IPS-20b (cell line): ENCODE measurements around the gene SURF2.

Experiments used
- H3K27ac ChIP-seq: one replicate; pipeline ENCODE4 v1.5.1; 2013; ENCODE audit warnings: low read length
- H3K27me3 ChIP-seq: 2 replicates; pipeline ENCODE4 v1.6.1; 2013; ENCODE audit warnings: mild to moderate bottlenecking, low read length, inconsistent platforms; ENCODE audit not compliant: insufficient read depth
- H3K36me3 ChIP-seq: 2 replicates; pipeline ENCODE4 v1.6.1; 2013; ENCODE audit warnings: low read depth, mild to moderate bottlenecking, inconsistent platforms, low read length, moderate library complexity; ENCODE audit not compliant: insufficient read depth
- H3K4me1 ChIP-seq: 2 replicates; pipeline ENCODE4 v1.6.1; 2013; ENCODE audit warnings: mild to moderate bottlenecking, control low read depth, inconsistent platforms, low read length, moderate library complexity; ENCODE audit not compliant: insufficient read depth
- H3K4me3 ChIP-seq: 2 replicates; pipeline ENCODE4 v1.5.1; 2013; ENCODE audit warnings: mild to moderate bottlenecking, low read length, inconsistent platforms
- H3K9ac ChIP-seq: 2 replicates; pipeline ENCODE4 v1.6.1; 2013; ENCODE audit warnings: low read depth, mild to moderate bottlenecking, inconsistent platforms, low read length, moderate library complexity
- H3K9me3 ChIP-seq: 2 replicates; pipeline ENCODE4 v1.6.1; 2013; ENCODE audit warnings: mild to moderate bottlenecking, low read depth, low read length, inconsistent platforms; ENCODE audit not compliant: insufficient read depth

SURF2 gene

DNA sequence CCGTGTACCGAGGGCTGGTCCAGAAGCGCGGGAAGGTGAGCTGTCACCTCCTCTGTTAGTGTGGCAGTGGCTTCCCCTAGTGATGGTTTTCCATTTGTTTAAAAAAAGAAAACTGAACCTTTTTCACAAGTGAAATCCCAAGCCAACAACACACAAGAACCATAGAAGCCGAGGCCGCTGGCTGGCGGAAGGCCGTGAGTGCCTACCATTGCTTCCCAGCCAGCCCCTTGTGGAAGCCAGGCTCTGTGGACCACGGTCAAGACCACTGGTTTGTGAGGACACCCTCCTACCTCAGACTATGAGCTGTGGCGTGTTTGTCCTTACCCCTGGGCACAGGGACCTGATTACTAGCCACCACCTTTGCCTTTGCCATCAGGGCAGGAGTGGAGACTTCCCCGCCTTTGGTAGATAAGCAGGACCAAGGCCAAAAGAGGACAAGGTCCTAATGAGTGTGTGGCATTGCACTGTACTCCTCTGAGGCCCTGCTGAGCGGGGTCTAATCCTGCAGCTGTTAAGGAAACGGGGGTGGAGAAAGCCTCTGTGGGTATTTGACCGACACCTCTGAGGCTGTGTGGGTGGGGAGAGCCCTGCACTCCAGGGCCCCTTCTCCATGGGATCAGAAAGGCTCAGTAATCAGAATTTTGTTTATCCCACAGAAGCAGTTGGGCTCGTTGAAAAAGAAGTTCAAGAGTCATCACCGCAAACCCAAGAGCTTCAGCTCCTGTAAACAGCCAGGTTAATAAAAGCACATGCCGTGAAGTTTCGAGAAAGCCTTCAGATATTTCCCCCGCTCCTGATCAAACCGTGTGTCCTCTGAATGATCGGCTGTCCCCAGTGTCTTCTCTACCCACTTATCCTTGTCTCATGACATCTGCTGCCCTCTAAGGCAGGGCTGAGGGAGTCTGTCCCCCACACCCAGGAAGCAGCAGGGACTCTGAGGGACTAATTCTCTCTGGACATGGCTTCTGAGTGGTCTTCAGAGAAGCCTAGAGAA, 4.3 kb downstream of the SURF2 start:
- H3K9me3 ChIP-seq, result no peaks in the 10 kb centered on the region
- H3K4me1 ChIP-seq, result no peaks in the 10 kb centered on the region
- no peaks in the 10 kb centered on the region for H3K27me3 ChIP-seq
- H3K4me3 ChIP-seq, result no peak overlapping the region
- H3K9ac ChIP-seq, result no peak overlapping the region
- H3K27ac ChIP-seq, result no peak overlapping the region
- H3K36me3 ChIP-seq, result peaks cover 74% of the 10 kb centered on the region

GRCh38 chr9:133361507-133362092, 5.2 kb downstream of the SURF2 start:
- H3K36me3 ChIP-seq, result peaks cover 83% of the 10 kb centered on the region
- no peaks in the 10 kb centered on the region for H3K4me1 ChIP-seq
- H3K4me3 ChIP-seq, result no peak overlapping the region
- H3K27ac ChIP-seq, result no peak overlapping the region
- no peaks in the 10 kb centered on the region for H3K27me3 ChIP-seq
- no peak overlapping the region for H3K9ac ChIP-seq
- H3K9me3 ChIP-seq, result no peaks in the 10 kb centered on the region

DNA sequence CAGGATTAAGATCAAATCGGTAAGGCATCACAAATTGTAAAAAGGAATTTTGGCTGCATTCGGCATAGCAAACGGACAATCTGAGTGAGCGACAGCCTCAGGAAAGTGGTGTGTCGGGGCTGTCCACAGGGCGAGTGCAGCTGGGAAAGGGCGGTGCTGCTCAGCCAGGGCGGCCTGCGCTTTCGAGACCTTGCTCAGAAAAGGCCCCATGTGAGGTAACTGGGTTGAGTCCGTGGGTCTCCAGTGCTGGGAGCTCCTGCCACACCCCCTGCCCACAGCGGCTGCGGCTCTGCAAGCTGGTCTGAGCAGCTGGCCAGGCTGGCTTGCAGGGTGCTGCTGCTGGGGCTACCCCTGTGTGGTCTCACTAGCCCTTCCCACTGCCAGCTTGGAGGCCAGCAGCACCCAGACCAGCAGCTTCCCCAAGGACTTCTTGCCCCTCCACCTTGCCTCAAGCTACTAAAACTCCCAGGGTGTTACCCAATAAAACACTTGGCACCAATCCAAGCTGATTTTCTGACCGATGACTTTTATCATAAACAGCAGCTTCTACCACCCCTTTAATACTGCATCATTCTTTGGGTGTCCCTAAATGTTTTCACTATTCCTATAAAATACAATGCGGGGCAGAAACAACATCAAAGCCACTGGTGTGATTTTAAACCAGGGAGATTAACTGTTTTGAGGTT, 6.2 kb downstream of the SURF2 start:
- Histone ChIP-seq H3K4me3 (no peak overlapping the region), H3K27me3 (no peaks in the 10 kb centered on the region), H3K4me1 (no peaks in the 10 kb centered on the region), H3K9me3 (no peaks in the 10 kb centered on the region), H3K27ac (no peak overlapping the region), H3K9ac (no peak overlapping the region), H3K36me3 (peaks cover 91% of the 10 kb centered on the region)

DNA sequence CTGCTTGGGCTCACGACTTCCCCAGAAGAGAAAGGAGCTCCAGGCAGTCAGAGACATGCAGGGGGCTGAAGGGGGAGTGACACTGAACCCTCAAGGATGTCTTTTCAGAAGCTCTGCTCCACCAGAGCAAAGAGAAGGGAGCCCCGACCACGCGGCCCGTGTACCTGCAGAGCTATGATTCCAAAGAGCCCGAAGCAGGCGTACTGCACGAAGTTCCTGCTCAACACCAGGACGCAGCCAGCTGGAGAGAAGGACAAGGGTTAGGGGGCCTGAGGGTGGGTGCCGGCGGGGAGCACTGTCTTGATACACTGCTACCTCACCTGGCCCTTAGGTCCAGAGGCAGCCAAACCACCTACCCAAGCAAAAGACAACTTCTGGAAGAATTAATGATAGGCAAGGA, 10.1 kb downstream of the SURF2 start:
- Histone ChIP-seq H3K4me1 (no peaks in the 10 kb centered on the region), H3K9ac (no peak overlapping the region), H3K27me3 (no peaks in the 10 kb centered on the region), H3K36me3 (peaks cover 95% of the 10 kb centered on the region), H3K27ac (no peak overlapping the region), H3K9me3 (no peaks in the 10 kb centered on the region), H3K4me3 (no peak overlapping the region)

- no peak overlapping the region for H3K9ac ChIP-seq
- peaks cover 94% of the 10 kb centered on the region for H3K36me3 ChIP-seq
- no peaks in the 10 kb centered on the region for H3K27me3 ChIP-seq
- H3K4me3 ChIP-seq, result no peak overlapping the region
- no peaks in the 10 kb centered on the region for H3K4me1 ChIP-seq
- H3K9me3 ChIP-seq, result no peaks in the 10 kb centered on the region
- H3K27ac ChIP-seq, result no peak overlapping the region
These were observed 10.9 kb downstream of the SURF2 start for GRCh38 chr9:133367221-133367620.

GRCh38 chr9:133367778-133368177, 11.4 kb downstream of the SURF2 start:
- Histone ChIP-seq H3K4me1 (no peaks in the 10 kb centered on the region; the same call in 1 of the 2 replicates), H3K36me3 (peaks cover 94% of the 10 kb centered on the region), H3K27ac (no peak overlapping the region), H3K4me3 (no peak overlapping the region), H3K27me3 (no peaks in the 10 kb centered on the region), H3K9ac (no peak overlapping the region), H3K9me3 (no peaks in the 10 kb centered on the region)

- H3K27ac ChIP-seq, result no peak overlapping the region
- no peak overlapping the region for H3K9ac ChIP-seq
- H3K9me3 ChIP-seq, result no peaks in the 10 kb centered on the region
- H3K27me3 ChIP-seq, result no peaks in the 10 kb centered on the region
- H3K4me1 ChIP-seq, result no peaks in the 10 kb centered on the region; the same call in 1 of the 2 replicates
- peaks cover 94% of the 10 kb centered on the region for H3K36me3 ChIP-seq
- H3K4me3 ChIP-seq, result no peak overlapping the region
These were observed 12.0 kb downstream of the SURF2 start for GRCh38 chr9:133368249-133368881.

GRCh38 chr9:133369422-133369821, 13.1 kb downstream of the SURF2 start:
- H3K9me3 ChIP-seq, result no peaks in the 10 kb centered on the region
- no peaks in the 10 kb centered on the region for H3K27me3 ChIP-seq
- no peak overlapping the region for H3K4me3 ChIP-seq
- H3K9ac ChIP-seq, result no peak overlapping the region
- peaks cover 86% of the 10 kb centered on the region for H3K36me3 ChIP-seq
- no peak overlapping the region for H3K27ac ChIP-seq
- peaks cover under 1% of the 10 kb centered on the region for H3K4me1 ChIP-seq

DNA sequence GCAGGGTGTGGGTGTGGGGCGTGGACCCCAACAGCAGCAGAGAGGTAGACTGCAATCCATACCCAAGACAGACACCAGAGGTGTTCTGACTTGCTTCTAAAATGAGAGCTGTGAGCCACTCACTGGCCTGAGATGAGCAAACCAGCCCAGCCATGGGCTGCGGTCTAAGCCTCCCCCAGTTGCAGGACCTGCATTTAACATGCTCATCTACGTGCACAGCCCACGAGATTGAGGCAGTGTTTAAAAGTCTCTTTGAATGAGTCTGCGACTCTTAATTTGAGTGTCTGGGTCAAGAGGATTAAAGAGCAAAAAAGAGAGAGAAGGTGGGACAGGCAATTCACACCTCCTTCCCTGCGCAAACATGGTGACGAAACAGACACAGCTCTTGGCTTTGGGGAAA, 13.6 kb downstream of the SURF2 start:
- no peak overlapping the region for H3K4me3 ChIP-seq
- H3K27ac ChIP-seq, result no peak overlapping the region
- no peak overlapping the region; the same call in 1 of the 2 replicates for H3K9ac ChIP-seq
- no peaks in the 10 kb centered on the region for H3K27me3 ChIP-seq
- peaks cover 4% of the 10 kb centered on the region for H3K4me1 ChIP-seq
- peaks cover 81% of the 10 kb centered on the region for H3K36me3 ChIP-seq
- H3K9me3 ChIP-seq, result no peaks in the 10 kb centered on the region

- H3K27ac ChIP-seq, result no peak overlapping the region
- H3K9me3 ChIP-seq, result no peaks in the 10 kb centered on the region
- H3K36me3 ChIP-seq, result peaks cover 73% of the 10 kb centered on the region
- no peak overlapping the region for H3K9ac ChIP-seq
- H3K27me3 ChIP-seq, result no peaks in the 10 kb centered on the region
- H3K4me3 ChIP-seq, result no peak overlapping the region
- H3K4me1 ChIP-seq, result peaks cover 4% of the 10 kb centered on the region
These were observed 14.3 kb downstream of the SURF2 start for GRCh38 chr9:133370685-133371084.

DNA sequence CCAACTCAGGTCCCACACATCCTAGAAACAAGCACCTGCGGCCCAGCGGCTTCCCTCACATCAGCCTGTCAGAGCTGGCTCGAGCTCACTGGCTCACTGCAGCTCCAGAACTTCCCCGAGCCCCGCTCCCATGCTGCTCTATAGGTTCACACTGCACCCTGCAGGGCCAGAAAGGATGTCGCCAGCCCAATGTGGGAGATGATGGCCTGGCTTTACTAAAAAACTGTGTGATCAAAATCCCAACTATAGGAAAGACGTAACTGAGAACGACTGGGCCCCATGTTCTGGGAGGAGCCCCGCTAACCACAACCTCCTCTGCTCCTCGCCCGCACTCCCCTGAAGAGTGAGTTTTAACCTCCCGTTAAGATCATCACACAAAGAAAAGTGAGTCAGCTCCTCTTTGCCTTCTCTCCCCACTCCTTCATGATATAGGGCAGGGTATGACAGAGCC, 14.9 kb downstream of the SURF2 start:
- Histone ChIP-seq H3K36me3 (peaks cover 67% of the 10 kb centered on the region), H3K9ac (no peak overlapping the region), H3K4me1 (peaks cover 4% of the 10 kb centered on the region), H3K27ac (no peak overlapping the region), H3K27me3 (no peaks in the 10 kb centered on the region; the same call in 1 of the 2 replicates), H3K9me3 (no peaks in the 10 kb centered on the region), H3K4me3 (no peak overlapping the region)
